Kidney tubule cell (primary cell): ENCODE data around the gene JOSD2.

Experiments
- DNase-seq: peaks from one replicate; pipeline ENCODE4 v3.0.0-alpha.2; 2018; ENCODE audit warnings: low spot score

The JOSD2 gene

DNA sequence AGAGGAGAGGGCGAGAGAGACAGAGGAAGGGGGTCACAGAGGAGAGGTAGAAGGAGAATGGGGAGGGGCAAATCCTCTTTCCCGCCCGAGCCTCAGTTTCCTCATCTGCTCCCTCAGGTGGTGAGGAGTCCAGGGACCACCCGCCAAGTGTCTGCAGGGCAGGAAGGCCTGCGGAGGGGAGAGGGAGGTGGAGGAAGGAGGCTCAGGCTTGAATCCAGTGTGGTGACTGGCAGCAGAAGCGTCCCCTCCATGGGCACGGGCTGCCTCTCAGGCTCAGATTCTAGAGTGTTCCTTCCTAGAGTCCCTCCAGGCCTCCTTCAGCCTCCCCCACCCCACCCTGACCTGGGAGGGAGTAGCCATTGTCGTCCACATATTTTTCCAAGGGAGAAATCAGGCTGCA lies 17.8 kb downstream of the JOSD2 start:
- DNase-seq: no peak

DNA sequence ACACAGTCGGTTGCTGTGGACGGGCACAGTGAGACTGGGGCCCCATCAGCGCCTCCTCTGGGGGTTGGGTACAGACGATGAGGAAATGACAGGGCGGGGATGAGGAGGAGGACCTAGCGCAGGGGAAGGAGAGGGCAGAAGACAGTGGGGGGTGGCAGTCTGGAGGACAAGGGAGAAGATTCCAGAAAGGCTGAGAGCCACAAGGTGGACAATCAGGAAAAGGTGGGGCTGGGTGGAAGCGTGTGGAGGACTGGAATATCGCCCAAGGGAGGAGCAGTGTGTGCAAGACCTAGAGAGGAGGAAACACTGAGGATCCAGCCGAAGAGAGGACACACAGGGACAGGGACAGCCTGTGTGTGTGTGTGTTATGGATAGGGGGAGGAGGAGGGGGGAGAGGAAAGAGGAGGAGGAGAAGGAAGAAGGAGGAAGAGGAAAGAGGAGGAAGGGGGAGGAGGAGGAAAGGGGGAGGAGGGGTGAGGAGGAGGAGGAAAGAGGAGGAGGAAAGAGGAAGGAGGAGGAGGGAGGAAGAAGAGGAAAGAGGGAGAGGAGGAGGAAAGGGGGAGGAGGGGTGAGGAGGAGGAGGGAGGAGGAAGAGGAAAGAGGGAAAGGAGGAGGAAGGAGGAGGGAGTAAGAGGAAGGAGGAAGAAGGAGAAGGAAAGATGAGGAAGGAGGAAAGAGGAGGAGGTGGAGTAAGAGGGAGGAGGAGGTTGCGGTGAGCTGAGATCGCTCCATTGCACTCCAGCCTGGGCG lies 18.5 kb downstream of the JOSD2 start:
- no peak for DNase-seq

DNA sequence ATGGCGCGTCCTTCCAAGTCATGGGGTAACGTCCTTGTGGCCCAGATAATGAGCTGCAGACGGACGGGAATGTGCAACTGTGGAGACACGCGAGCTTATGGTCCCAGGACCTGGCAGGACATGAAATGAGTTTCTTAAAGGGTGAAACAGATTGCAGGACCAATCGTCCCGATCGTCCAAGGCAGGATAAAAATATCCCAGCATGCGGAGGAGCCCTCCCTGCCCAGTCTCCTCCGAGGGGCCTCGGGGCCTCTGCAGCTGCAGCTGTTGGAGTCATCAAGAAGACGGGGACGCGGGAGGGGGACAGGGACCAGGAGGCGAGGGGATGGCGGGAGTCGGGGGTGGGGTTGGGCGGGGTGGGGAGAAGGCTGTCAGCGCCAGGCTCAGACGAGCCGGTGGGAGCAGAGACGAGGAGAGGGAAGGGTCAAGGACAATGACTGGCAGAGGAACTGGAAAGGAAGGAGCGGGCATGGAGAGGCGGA lies 20.0 kb downstream of the JOSD2 start:
- DNase-seq: no peak

DNA sequence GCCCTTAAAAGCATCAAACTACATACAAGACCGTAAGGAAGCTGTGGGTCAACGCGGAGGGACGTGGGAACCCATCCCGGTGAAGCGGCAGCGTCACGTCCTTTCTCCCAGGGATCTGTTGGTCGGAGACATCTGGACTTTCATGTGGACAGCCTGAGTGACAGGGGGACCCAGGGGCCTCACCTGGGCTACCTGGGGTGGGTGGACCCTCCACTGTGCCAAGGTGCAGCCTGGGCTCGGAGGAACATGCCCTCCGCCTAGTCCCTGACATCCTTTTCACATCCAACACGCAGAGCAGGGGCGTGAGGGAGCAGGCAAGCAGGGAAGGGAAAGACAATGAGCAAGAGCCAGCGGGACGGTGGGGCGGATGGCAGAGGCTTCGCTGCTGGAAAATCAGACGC lies 20.6 kb downstream of the JOSD2 start:
- DNase-seq: no peak

DNA sequence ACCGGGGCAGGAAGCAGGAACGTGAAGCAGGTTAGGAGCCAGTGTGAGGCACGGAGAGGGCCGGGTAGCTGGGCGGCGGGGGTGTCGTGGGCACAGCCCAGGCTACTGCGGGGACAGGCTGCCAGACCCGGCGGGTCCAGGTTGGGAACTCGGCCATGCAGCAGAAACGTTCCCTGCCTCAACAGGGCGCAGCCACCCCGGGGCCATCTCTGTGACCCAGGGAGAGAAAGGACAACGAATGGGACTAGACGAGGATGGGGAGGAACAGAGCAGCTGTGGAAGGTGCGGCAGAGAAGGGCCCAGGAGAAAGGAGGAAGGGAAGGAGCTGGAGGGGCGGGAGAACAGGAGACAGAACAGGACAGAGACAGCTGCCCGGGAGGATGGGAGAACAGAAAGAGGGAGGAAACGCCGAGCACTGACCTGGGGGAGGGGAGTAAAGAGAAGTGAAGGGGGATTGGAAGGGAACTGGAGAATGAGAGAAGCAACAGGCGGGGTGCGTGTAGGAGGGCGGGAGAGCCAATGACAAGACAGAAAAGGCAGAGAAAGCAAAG lies 21.5 kb downstream of the JOSD2 start:
- DNase-seq: no peak

DNA sequence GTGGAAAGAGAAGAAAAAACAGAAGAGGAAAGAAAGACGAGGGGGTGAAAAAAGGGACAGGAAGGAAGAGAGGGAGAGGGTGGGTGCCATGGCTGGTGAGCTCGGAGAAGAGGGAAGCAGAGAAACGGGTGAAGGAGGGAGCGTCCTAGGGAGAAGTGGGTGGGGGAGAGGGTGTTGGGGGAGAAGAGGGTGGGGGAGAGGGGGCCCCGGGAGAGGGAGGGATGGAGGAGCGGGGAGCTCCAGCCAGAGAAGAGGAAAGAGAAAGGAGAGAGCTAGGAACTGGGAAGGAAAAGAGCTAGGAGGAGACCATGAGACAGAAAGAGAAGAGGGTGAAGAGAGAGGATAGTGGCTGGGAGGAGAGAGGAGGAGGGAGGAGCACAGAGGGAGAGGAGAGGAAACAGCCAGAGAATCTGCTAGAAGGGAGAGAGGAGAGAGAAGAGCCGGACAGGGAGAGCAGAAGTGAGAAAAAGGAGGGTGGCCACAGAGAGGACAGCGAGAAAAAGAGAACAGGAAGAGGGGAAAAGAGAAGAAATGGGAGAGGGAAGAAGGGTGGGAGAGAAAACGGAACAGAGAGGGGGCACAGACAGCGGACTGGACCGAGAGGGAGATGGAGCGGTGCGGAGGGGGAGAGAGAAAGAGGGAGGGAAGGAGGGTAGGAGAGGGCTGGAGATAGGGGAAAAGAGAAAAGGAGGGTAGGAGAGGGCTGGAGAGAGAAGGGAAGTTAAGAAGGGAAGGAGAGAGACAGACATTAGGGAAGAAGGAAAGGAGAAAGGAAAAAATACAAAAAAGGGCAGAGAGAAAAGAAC lies 22.4 kb downstream of the JOSD2 start:
- no peak for DNase-seq

DNA sequence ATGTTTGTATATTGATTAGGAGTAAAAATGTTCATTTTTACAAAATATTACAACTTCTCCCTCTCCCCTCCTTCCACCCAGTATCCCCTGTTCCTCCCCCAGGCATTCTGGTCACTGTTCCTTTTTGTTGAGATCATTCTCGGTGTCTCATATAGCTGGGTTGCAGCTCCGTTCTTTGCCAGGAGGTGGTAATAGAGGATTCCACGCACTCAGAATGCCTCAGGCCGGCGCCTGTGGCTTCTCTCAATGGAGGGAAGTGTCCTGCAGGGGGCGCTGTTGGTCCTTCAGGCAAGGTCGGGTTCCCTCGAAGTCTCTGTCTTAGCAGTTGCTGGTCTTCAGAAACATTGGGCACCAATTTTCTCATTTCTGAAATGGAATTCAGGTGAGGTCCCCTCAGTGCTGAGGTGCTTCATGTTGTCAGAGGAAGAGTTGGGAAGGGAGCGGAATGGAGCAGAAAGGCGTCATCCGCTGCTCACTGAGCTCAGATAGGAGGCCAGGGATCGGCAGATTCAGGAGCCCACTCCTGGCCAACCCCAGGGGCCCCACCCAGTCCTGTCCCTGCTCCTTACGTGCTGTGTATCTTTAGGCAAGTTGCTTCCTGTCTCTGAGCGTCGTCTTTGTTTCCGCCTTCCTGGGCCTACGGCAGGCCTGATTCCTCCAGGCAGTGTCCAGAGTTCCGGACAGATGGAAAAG lies 24.0 kb downstream of the JOSD2 start:
- DNase-seq: peak; percentile 44

DNA sequence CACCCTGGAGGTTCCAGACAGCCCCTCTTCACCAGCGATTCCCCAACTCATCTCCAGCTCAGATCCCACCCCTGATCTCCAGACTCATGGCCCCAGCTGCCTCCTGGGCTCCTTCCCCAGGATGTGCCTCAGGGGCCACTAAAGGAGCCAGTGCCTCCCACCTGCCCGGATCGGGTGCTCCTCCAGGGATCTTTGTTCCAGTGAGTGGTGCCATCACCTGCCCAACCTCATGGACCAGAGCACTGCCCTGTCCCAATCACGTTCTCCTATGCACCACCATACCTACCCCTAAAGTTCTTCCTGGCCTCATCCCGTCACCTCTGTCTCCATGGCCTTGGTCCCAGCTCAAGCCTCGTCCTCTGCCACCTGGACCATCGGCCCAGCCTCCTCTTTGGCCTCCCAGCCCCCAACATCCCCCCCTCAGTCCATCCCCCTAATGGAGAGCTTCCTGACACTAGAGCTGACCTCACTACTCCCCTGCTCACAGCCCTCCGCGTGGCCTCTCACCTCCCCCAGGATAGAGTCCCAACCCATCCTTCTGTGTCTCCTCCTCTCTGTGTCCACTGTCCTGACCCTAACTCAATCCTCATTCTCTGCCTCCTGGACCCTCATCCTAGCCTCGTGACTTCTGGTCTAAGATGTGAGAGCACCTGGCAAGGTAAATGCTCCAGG lies 25.6 kb downstream of the JOSD2 start:
- no peak for DNase-seq

DNA sequence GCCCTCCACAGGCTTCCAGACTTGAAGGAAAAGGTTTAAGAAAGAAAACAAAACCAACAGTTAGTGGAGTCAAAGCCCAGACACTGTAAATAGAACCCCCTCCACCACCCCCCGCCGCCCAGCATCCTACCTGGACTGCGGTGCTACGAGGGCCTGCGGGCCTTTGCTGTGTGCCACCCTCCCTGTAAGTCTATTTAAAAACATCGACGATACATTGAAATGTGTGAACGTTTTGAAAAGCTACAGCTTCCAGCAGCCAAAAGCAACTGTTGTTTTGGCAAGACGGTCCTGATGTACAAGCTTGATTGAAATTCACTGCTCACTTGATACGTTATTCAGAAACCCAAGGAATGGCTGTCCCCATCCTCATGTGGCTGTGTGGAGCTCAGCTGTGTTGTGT lies 28.1 kb downstream of the JOSD2 start:
- DNase-seq: no peak

DNA sequence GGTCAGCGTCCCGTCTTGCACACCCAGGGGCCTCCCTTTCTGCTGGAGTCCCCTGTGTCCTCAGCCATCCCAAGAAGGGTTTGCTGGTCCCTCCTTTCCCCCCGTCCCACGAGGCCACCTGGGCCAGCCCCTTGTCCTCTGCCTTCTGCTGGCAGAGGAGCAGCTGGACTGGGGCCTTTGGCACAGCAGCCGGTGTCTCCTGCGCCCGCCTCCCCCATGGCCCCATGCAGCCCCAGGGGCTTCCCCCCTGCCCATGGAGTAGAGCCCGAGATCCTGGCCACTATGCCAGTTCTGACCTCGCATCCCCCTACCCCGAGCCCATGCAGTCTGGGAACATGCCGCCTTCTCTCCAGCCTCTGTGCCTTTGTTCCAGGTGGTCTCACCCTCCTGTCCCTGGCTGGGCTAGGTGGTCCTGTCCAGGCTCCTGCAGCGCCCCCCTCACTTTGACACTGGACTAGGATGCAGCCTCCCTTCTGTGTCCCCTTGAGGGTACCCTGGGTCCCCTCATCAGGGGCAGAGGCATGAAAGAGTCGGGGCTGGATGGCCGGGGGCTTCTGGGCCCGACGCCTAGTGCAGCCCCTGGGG lies 28.6 kb downstream of the JOSD2 start:
- DNase-seq: no peak

DNA sequence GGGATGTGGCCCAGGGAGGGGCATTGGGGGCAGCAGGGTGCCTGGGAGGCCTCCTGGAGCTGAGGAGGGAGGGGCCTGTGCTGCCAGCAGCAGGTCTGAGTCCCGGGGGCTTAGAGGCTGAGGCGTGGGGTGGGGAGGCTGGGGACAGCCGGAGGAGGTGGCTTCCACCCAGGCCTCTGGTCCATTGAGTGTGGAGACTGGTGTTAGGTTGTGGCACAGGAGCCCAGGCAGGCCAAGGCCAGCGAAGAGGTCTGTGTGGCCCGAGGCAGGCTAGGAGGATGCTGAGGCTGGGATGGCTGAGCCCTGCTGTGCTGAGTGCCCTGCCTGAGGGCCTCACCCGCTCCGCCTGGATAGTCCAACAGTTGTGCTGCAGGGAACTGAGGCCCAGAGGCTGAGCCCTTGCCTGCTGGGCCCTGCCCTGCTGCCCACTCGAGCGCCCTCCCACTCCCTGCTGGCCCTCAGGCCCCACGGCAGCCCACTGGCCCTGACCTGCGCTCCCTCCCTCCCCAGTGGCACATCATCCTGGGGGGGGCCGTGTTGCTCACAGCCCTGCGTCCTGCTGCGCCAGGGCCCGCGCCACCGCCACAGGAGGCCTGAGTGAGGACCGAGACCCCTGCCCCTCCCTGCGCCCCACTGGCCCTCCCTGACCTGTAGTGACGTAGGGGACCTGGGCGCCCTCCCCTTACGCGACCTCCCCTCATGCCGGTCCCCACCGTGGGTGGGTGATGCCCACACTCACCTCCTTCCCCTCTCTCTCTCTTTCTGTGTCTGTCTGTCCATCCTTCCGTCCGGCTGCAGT lies 29.4 kb downstream of the JOSD2 start:
- no peak for DNase-seq

DNA sequence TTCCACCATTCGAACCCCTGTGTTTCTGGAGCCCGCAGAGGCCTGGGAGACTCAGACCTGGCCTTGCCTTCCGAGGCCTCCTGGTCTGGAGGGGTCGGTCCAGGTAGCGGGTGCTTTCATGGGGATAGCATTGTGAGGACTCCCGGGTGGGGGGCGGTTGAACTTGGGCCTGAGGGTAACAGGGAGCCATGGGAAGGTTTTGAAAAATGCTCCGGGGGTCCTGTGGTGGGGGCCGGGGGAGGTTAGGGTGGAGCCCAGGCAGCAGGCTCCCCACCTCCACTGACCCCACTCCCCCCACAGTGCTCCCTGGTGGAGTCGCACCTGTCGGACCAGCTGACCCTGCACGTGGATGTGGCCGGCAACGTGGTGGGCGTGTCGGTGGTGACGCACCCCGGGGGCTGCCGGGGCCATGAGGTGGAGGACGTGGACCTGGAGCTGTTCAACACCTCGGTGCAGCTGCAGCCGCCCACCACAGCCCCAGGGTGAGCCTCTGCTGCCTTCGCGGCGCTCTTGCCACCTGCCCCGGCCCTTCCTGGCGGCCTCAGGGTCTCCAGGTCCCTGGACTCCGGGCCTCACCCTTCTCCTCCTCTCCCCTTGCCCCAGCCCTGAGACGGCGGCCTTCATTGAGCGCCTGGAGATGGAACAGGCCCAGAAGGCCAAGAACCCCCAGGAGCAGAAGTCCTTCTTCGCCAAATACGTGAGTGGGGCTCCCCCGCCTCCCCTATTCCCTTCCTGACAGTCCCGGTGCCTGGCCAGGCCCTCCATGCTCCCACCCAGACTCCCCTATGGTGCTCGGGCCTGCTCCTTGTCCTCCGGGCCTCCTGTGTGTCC lies 30.5 kb downstream of the JOSD2 start:
- no peak for DNase-seq

DNA sequence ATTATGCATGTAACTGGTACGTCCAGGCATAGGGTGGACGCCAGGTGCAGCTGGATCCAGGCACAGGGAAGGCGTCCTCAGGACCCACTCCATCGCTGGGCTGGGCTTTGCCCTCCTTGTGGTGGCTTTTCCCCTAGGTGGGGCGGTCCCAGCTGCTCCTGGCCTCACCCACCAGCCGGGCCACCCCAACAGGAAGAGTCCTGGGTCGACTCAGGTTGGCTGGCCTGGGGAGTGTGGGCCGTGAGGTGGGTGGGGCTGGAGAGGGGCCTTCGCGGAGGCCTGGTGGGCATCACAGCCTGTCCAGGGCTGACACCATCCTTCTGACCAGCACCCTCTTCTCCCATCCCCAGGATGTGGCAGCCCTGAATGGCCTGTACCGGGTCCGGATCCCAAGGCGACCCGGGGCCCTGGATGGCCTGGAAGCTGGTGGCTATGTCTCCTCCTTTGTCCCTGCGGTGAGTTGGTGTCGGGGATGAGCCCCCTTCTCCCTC lies 31.2 kb downstream of the JOSD2 start:
- DNase-seq: no peak

DNA sequence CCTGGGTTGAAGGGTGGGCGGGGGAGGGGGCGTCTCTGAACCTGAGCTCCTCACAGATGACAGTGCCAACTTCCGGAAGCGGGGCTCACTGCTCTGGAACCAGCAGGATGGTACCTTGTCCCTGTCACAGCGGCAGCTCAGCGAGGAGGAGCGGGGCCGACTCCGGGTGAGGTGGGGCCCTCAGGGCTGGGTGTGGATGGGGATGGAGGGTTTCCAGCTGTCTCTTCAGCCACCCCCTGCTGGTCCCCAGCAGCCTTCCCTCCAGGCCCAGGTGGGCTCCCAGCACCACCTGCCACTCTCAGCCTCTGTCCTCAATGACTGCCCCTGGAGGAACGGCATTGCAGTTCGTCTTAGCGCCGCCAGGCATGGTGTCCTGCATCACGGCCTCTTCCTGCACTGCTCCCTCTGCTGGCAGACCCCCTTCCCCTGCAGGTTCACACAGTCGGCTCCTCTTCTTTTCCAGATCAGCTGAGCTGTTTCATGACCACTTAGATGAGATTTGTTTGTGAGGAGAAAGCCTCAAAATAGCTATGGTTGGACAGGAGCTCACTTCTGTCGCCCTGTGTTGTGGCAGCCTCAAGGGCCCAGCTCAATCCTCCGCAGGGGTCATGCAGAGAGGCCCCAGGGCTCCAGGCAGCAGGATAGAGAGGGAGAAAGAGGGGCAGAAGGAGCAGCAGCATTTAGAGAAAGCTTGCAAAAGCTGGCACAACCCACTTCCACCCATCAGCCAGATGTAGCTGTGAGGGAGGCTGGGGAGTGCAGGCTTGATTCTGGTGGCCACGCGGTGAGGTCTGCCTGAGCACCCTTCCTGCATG lies 31.9 kb downstream of the JOSD2 start:
- DNase-seq: no peak

DNA sequence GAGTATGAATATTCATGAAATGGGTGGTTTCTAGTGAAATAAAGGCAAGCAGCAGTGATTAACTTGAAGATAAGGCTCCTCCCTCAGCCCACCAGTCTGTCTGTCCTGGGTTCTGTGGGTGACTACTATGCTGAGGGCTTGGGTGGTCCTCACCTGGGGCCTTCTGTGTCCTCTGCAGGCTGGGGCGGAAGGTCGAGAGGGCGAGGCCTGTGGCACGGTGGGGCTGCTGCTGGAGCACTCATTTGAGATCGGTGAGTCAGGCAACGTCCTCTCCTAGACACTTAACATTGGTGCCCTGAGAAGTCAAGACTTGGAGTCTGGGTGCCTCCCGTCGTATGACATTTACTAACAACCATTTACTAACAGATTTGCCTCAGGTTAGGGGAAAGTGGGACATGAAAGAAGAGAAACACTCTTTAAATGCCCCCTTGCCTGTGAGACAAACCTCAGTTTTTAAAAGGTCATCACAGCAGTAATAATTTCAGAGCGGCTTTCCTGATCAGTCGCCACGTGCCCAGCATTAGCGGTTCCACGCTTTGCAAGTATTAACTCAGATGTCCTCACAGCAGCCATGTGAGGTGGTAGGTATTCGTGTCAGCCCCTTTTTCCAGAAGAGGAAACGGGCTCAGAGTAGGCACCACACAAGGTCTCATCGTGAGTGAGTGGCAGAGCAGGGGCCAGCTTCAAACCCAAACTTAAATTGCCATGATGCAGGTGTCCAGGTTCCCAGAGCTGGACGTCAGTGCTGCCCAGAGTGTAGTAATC lies 33.1 kb downstream of the JOSD2 start:
- DNase-seq: no peak

DNA sequence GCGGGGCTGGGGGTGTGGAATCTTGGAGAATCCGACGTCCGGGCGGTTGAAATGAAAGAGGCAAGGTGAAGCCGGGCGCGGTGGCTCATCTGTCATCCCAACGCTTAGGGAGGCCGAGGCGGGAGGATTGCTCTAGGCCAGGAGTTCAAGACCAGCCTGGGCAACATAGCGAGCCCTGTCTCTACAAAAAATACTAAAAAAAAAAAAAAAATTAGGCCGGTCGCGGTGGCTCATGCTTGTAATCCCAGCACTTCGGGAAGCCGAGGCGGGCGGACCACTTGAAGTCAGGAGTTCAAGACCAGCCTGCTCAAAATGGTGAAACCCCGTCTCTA lies 34.1 kb downstream of the JOSD2 start:
- no peak for DNase-seq

DNA sequence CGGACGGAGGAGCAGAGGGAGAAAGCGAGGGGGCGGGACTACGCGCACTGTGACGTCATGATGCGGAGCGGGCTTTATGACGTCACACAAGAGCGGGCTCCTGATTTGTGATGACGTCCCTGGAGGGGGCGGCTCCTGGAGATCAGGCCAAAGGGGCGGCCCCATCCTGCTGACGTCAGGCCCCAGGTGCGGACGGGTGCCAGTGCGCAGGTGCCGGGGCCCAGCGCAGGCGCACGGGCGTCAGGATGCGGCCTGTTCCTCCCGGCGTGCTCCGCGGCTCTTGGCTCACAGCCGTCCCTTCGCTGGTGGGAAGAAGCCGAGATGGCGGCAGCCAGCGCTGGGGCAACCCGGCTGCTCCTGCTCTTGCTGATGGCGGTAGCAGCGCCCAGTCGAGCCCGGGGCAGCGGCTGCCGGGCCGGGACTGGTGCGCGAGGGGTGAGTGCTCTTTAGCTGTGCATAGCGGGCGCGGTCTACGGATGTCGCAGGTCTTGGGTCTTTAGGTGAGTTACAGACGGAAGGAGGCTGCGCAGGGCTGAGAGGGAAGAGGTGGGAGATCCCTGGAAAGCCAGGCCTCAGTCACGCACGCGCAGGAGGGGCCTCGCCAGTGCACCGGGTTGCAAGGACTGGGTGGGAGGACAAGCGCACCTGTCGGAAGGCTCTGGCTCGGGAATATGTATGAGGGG lies 34.6 kb downstream of the JOSD2 start, which contains the start of the genes EMC10 and GARIN5A:
Gene EMC10, plus strand, starts transcription at position 284 of the 683 bp plus-strand sequence. Its CDS starts 38 bp downstream, at position 322.
Gene GARIN5A, minus strand, starts transcription at position 625 of the 683 bp plus-strand sequence. Its CDS starts 460 bp downstream, at position 165.
- peak; percentile 96 for DNase-seq
